Sigmoid colon (tissue), 7 donors: Measurements from ENCODE around the gene GGA3. TPM values are rescaled to one million over a fixed set of nuclear protein-coding genes. Genes with fewer than 3 reads are reported as not detected.

Source experiments
- DNase-seq: peaks from one replicate; pipeline ENCODE4 v3.0.0-alpha.2; 2019
- H3K27ac ChIP-seq, 4 donors: fragments of 200-600 bp; sonication (generic); one replicate each; pipeline ENCODE4 v1.5.1; 2016 to 2019; ENCODE audit warnings: mild to moderate bottlenecking in 1 of 4
- H3K27me3 ChIP-seq, 3 donors: fragments of 200-600 bp; sonication (generic); one replicate each; pipeline ENCODE4 v1.5.1; 2019; ENCODE audit warnings: mild to moderate bottlenecking in 1 of 3
- H3K36me3 ChIP-seq, 4 donors: fragments of 200-600 bp; sonication (generic); one replicate each; pipeline ENCODE4 v1.5.1; 2016 to 2019
- H3K4me1 ChIP-seq, 4 donors: fragments of 200-600 bp; sonication (generic); one replicate each; pipeline ENCODE4 v1.5.1; 2017 to 2019
- H3K4me3 ChIP-seq, 4 donors: fragments of 200-600 bp; sonication (generic); one replicate each; pipeline ENCODE4 v1.5.1; 2017 to 2019; ENCODE audit warnings: mild to moderate bottlenecking in 2 of 4, moderate library complexity in 1 of 4
- H3K9me3 ChIP-seq, 4 donors: fragments of 200-600 bp in 3 of 4; sonication (generic) in 3 of 4; one replicate each; pipeline versions ENCODE4 v1.5.1 to v1.6.1; 2013 to 2019
- EP300 ChIP-seq, 4 donors: sonication (generic); formaldehyde crosslinking; IDR thresholded peaks; one replicate each; pipeline ENCODE4 v1.6.1; 2017; ENCODE audit warnings: antibody characterized with exemption in 4 of 4
- POLR2A ChIP-seq, 2 donors: fragments of 450-650 bp; IDR thresholded peaks; one replicate each; pipeline ENCODE4 v1.6.1; 2016; ENCODE audit warnings: antibody characterized with exemption in 2 of 2, mild to moderate bottlenecking in 2 of 2, moderate library complexity in 2 of 2
- POLR2AphosphoS5 ChIP-seq, 4 donors: sonication (generic); formaldehyde crosslinking; IDR thresholded peaks; one replicate each; pipeline ENCODE4 v1.6.1; 2017; ENCODE audit warnings: antibody characterized with exemption in 4 of 4
- WGBS, 2 donors: extraction: QIAGEN DNeasy Blood & Tissue Kit; methylation state at CpG; one replicate each; pipeline ENCODE4 v1.1.7; 2013; 5-methylcytosine and 5-hydroxymethylcytosine counted together
- intact Hi-C: fragments of 100-400 bp; cut with DNase I; formaldehyde crosslinking; loops from one replicate; pipeline ENCODE4 v1.15.1; 2023
- polyA plus RNA-seq, 3 donors: library from polyadenylated mRNA; stranded (reverse); fragments of 200-250 nt; gene quantifications; one replicate each; pipeline ENCODE4 v1.2.3, GENCODE V29; 2013
- total RNA-seq, 4 donors: library from RNA; depleted of rRNA; stranded (reverse); fragments of >200 nt; gene quantifications; one replicate each; pipeline ENCODE4 v1.1.0, GENCODE V29; 2016
- TF ChIP-seq, protein P1 (sequence below), 4 experiments: fragments of 450-650 bp in 3 of 4; fragments of 200-600 bp in 1 of 4; IDR thresholded peaks; one replicate each; pipeline ENCODE4 v1.5.1; 2016 to 2019; ENCODE audit warnings: antibody characterized with exemption in 4 of 4, mild to moderate bottlenecking in 3 of 4, moderate library complexity in 2 of 4
- donor health status: healthy with polysubstance abuse.
- donor health status: Bipolar disorder and iron deficiency.
- donor health status: healthy.

Gene GGA3
- total and polyA plus RNA-seq, 7 donors: 10.2 to 35.8 (median 17.4) TPM

DNA sequence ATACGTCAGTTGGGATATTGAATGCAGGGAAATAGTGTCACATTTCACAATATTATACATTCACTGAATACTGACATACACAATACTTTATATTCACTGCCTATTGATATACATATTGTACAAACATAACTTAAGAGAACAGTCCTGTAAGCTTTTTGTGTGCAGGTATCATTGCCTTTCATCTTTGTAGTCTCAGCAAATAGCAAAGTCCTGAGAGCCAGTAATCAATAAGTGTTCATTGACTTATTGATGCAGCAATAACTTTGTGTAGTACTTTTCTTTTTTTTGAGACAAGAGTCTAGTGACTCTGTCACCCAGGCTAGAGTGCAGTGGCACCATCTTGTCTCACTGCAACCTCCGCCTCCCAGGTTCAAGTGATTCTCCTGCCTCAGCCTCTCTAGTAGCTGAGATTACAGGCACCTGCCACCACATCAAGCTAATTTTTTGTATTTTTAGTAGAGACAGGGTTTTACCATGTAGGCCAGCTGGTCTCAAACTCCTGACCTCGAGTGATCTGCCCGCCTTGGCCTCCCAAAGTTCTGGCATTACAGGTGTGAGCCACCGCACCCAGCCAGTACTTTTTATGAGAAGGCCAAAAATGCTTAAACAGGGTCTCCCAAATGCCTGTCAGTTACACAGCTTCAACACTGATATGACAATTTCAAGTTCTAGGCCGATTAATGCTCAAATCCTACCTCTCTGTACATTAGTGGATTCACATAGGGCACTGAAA, 61.4 kb downstream of the GGA3 start:
- no peak overlapping the region for H3K4me3 ChIP-seq
- no peaks in the 10 kb centered on the region for H3K9me3 ChIP-seq
- H3K4me1 ChIP-seq: peaks cover 0 to 9% (median 4%) of the 10 kb centered on the region in 4 donors
- intact Hi-C loops: loop anchor here (2.0 to 5.0 kb wide), 2 partner anchors 138 to 239 kb away; no protein-coding TSS in a partner anchor
- H3K27me3 ChIP-seq: no peaks in the 10 kb centered on the region
- TF ChIP-seq EP300 (IDR thresholded peaks at IDR 0.05) (no peak), POLR2A (IDR thresholded peaks at IDR 0.05) (no peak), POLR2AphosphoS5 (IDR thresholded peaks at IDR 0.05) (no peak)
- TF ChIP-seq, protein P1, sequence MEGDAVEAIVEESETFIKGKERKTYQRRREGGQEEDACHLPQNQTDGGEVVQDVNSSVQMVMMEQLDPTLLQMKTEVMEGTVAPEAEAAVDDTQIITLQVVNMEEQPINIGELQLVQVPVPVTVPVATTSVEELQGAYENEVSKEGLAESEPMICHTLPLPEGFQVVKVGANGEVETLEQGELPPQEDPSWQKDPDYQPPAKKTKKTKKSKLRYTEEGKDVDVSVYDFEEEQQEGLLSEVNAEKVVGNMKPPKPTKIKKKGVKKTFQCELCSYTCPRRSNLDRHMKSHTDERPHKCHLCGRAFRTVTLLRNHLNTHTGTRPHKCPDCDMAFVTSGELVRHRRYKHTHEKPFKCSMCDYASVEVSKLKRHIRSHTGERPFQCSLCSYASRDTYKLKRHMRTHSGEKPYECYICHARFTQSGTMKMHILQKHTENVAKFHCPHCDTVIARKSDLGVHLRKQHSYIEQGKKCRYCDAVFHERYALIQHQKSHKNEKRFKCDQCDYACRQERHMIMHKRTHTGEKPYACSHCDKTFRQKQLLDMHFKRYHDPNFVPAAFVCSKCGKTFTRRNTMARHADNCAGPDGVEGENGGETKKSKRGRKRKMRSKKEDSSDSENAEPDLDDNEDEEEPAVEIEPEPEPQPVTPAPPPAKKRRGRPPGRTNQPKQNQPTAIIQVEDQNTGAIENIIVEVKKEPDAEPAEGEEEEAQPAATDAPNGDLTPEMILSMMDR (IDR thresholded peaks at IDR 0.05): no peak
- H3K27ac ChIP-seq: no peak overlapping the region
- WGBS, 2 donors: 92 to 96% methylated on average over 6 of the region's 6 CpGs
- H3K36me3 ChIP-seq: no peaks in the 10 kb centered on the region
- no peak for DNase-seq

DNA sequence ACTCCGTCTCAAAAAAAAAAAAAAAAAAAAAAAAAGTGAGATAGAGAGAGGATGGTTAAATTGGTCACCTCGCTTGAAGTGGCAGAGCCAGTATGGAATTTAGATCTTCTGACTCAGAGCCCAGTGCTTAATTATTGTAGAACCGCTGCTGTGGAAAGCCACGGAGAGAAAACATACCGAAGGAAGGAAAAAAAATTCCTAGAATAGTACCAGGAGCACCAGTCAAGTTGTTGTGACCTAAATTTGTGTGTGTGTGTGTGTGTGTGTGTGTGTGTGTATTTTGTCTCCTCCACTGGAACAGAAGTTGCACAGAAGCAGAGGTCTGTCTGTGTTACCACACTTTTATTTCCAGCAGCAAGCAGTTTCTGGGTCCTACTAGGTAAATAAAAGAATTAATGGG, 66.5 kb downstream of the GGA3 start:
- intact Hi-C loops: no loop called here
- no peak for DNase-seq
- no peaks in the 10 kb centered on the region for H3K4me1 ChIP-seq
- H3K9me3 ChIP-seq: no peaks in the 10 kb centered on the region
- WGBS, 2 donors: 86 to 90% methylated on average over 4 of the region's 5 CpGs
- H3K4me3 ChIP-seq: no peak overlapping the region
- H3K27ac ChIP-seq: no peak overlapping the region
- no peaks in the 10 kb centered on the region for H3K27me3 ChIP-seq
- no peak for TF ChIP-seq POLR2A (IDR thresholded peaks at IDR 0.05)
- TF ChIP-seq, protein P1 (IDR thresholded peaks at IDR 0.05): no peak
- no peak for TF ChIP-seq POLR2AphosphoS5 (IDR thresholded peaks at IDR 0.05)
- no peak for TF ChIP-seq EP300 (IDR thresholded peaks at IDR 0.05)
- H3K36me3 ChIP-seq: no peaks in the 10 kb centered on the region

DNA sequence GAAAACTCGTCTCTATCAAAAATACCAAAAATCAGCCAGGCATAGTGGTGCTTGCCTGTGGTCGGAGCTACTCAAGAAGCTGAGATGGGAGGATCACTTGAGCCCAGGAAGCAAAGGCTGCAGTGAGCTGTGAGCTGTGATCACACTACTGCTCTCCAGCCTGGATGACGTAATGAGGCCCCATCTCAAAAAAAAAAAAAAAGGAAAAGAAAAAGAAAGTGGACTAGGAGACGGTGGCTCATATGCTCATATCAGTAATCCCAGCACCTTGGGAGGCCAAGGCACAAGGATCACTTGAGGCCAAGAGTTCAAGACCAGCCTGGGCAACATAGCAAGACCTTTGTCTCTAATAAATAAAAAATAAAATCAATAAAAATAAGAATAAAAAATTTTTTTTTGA, 69.8 kb downstream of the GGA3 start:
- intact Hi-C loops: no loop called here
- DNase-seq: no peak
- Histone ChIP-seq H3K36me3 (no peaks in the 10 kb centered on the region), H3K4me1 (no peaks in the 10 kb centered on the region), H3K27ac (no peak overlapping the region), H3K27me3 (no peaks in the 10 kb centered on the region), H3K4me3 (no peak overlapping the region), H3K9me3 (no peaks in the 10 kb centered on the region)
- TF ChIP-seq POLR2A (IDR thresholded peaks at IDR 0.05) (no peak), POLR2AphosphoS5 (IDR thresholded peaks at IDR 0.05) (no peak), EP300 (IDR thresholded peaks at IDR 0.05) (no peak)
- TF ChIP-seq, protein P1 (IDR thresholded peaks at IDR 0.05): no peak
- 71 to 78% methylated on average over 4 of the region's 4 CpGs for WGBS, 2 donors

DNA sequence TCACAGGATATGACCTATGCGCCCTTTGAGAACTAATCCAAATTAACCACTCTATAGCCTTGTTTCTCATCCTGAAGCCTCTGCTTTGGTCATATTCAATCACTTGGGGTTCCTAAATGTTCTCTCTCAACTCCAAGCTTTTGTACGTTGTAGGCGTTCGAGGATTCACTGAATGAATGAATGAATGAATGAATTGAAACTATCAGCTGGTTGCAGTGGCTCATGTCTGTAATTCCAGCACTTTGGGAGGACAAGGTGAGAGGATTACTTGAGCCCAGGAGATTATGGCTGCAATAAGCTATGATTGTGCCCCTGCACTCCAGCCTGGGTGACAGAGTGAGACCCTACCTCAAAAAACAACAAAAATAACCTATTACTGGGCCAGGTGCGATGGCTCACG, 72.8 kb downstream of the GGA3 start:
- no peak for TF ChIP-seq POLR2AphosphoS5 (IDR thresholded peaks at IDR 0.05)
- no peak for TF ChIP-seq EP300 (IDR thresholded peaks at IDR 0.05)
- TF ChIP-seq POLR2A (IDR thresholded peaks at IDR 0.05): no peak
- TF ChIP-seq, protein P1 (IDR thresholded peaks at IDR 0.05): no peak
- no peaks in the 10 kb centered on the region for H3K27me3 ChIP-seq
- intact Hi-C loops: no loop called here
- H3K36me3 ChIP-seq: no peaks in the 10 kb centered on the region
- 93 to 94% methylated on average over 6 of the region's 6 CpGs for WGBS, 2 donors
- H3K4me3 ChIP-seq: no peak overlapping the region
- H3K9me3 ChIP-seq: no peaks in the 10 kb centered on the region
- DNase-seq: no peak
- no peak overlapping the region for H3K27ac ChIP-seq
- peaks cover 0 to 3% (median under 1%) of the 10 kb centered on the region in 4 donors for H3K4me1 ChIP-seq

Other genes with a start within 250 kb of the GGA3 start
- 100 to 1,000 TPM in 1 of 4 donors, 10 to 100 TPM in 3; 46.3 to 104 (median 62.5) TPM for gene MRPL58, start 248.9 kb downstream of the GGA3 start, total RNA-seq
- 10 to 100 TPM; 36.6 to 56.9 (median 53.0) TPM for gene MRPL58, start 248.9 kb downstream of the GGA3 start, polyA plus RNA-seq
- gene ATP5PD, start 214.6 kb downstream of the GGA3 start, total RNA-seq: 100 to 1,000 TPM; 303 to 480 (median 367) TPM
- 100 to 1,000 TPM; 481 to 726 (median 592) TPM for gene ATP5PD, start 214.6 kb downstream of the GGA3 start, polyA plus RNA-seq
- gene KCTD2, start 214.4 kb downstream of the GGA3 start, total RNA-seq: 10 to 100 TPM; 19.6 to 25.5 (median 21.8) TPM
- gene KCTD2, start 214.4 kb downstream of the GGA3 start, polyA plus RNA-seq: 10 to 100 TPM; 12.5 to 24.0 (median 13.8) TPM
- gene SLC16A5, start 173.7 kb downstream of the GGA3 start, total RNA-seq: 10 to 100 TPM in 1 of 4 donors, 1 to 10 TPM in 3; 2.6 to 15.0 (median 6.4) TPM
- gene SLC16A5, start 173.7 kb downstream of the GGA3 start, polyA plus RNA-seq: 10 to 100 TPM in 2 of 3 donors, 1 to 10 TPM in 1; 6.6 to 31.1 (median 13.4) TPM
- gene ARMC7, start 151.6 kb downstream of the GGA3 start, total RNA-seq: 1 to 10 TPM; 3.2 to 7.8 (median 4.3) TPM
- gene ARMC7, start 151.6 kb downstream of the GGA3 start, polyA plus RNA-seq: 10 to 100 TPM; 15.0 to 18.9 (median 16.6) TPM
- gene NT5C, start 129.9 kb downstream of the GGA3 start, total RNA-seq: 100 to 1,000 TPM in 1 of 4 donors, 10 to 100 TPM in 3; 60.7 to 109 (median 82.4) TPM
- gene NT5C, start 129.9 kb downstream of the GGA3 start, polyA plus RNA-seq: 100 to 1,000 TPM; 102 to 116 (median 110) TPM
- gene JPT1, start 107.1 kb downstream of the GGA3 start, total RNA-seq: 10 to 100 TPM; 17.5 to 19.1 (median 18.8) TPM
- gene JPT1, start 107.1 kb downstream of the GGA3 start, polyA plus RNA-seq: 100 to 1,000 TPM; 361 to 627 (median 471) TPM
- gene SUMO2, start 78.6 kb downstream of the GGA3 start, total RNA-seq: 100 to 1,000 TPM in 1 of 4 donors, 10 to 100 TPM in 3; 63.0 to 109 (median 87.1) TPM
- 100 to 1,000 TPM in 2 of 3 donors, 10 to 100 TPM in 1; 69.9 to 130 (median 117) TPM for gene SUMO2, start 78.6 kb downstream of the GGA3 start, polyA plus RNA-seq
- 10 to 100 TPM; 21.1 to 32.2 (median 29.7) TPM for gene NUP85, start 55.9 kb downstream of the GGA3 start, total RNA-seq
- 10 to 100 TPM; 31.0 to 48.6 (median 42.8) TPM for gene NUP85, start 55.9 kb downstream of the GGA3 start, polyA plus RNA-seq
- 10 to 100 TPM; 26.6 to 51.5 (median 39.2) TPM for gene MRPS7, start 273 bp upstream of the GGA3 start, total RNA-seq
- gene MRPS7, start 273 bp upstream of the GGA3 start, polyA plus RNA-seq: 10 to 100 TPM; 73.3 to 96.4 (median 73.4) TPM
- 10 to 100 TPM; 18.1 to 40.7 (median 26.2) TPM for gene MIF4GD, start 9.6 kb upstream of the GGA3 start, total RNA-seq
- gene MIF4GD, start 9.6 kb upstream of the GGA3 start, polyA plus RNA-seq: 10 to 100 TPM; 15.0 to 33.5 (median 19.0) TPM
- 10 to 100 TPM in 3 of 4 donors, 1 to 10 TPM in 1; 8.7 to 19.6 (median 14.7) TPM for gene SLC25A19, start 27.8 kb upstream of the GGA3 start, total RNA-seq
- gene SLC25A19, start 27.8 kb upstream of the GGA3 start, polyA plus RNA-seq: 10 to 100 TPM in 2 of 3 donors, 1 to 10 TPM in 1; 5.4 to 20.1 (median 12.0) TPM
- 100 to 1,000 TPM in 1 of 4 donors, 10 to 100 TPM in 3; 75.3 to 103 (median 84.4) TPM for gene GRB2, start 144.1 kb upstream of the GGA3 start, total RNA-seq
- 10 to 100 TPM; 56.5 to 94.4 (median 77.4) TPM for gene GRB2, start 144.1 kb upstream of the GGA3 start, polyA plus RNA-seq
- 10 to 100 TPM; 15.3 to 74.8 (median 32.4) TPM for gene TMEM94, start 195.0 kb upstream of the GGA3 start, total RNA-seq
- 10 to 100 TPM in 2 of 3 donors, 1 to 10 TPM in 1; 6.2 to 70.4 (median 22.8) TPM for gene TMEM94, start 195.0 kb upstream of the GGA3 start, polyA plus RNA-seq